HEK293 (cell line): ENCODE measurements around the gene HOXD11.

Experiments used
- CTCF ChIP-seq: fragments of 450-650 bp; formaldehyde crosslinking; IDR thresholded peaks from 2 replicates; pipeline ENCODE4 v1.5.1; 2016; ENCODE audit warnings: missing biosample characterization, missing genetic modification characterization
- KLF1 ChIP-seq: fragments of 450-650 bp; formaldehyde crosslinking; IDR thresholded peaks from 2 replicates; pipeline ENCODE4 v1.5.1; 2016; ENCODE audit warnings: missing biosample characterization, missing genetic modification characterization
- KLF7 ChIP-seq: fragments of 450-650 bp; formaldehyde crosslinking; IDR thresholded peaks from 2 replicates; pipeline ENCODE4 v1.5.1; 2016; ENCODE audit warnings: missing biosample characterization, missing genetic modification characterization, borderline replicate concordance
- SCRT2 ChIP-seq: fragments of 450-650 bp; formaldehyde crosslinking; IDR thresholded peaks from 2 replicates; pipeline ENCODE4 v1.5.1; 2016; ENCODE audit warnings: missing biosample characterization, missing genetic modification characterization
- SP7 ChIP-seq: fragments of 450-650 bp; formaldehyde crosslinking; IDR thresholded peaks from 2 replicates; pipeline ENCODE4 v1.5.1; 2016; ENCODE audit warnings: missing biosample characterization, missing genetic modification characterization
- ZBTB1 ChIP-seq: fragments of 450-650 bp; formaldehyde crosslinking; IDR thresholded peaks from 2 replicates; pipeline ENCODE4 v1.5.1; 2016; ENCODE audit warnings: missing biosample characterization, missing genetic modification characterization
- ZBTB21 ChIP-seq: fragments of 450-650 bp; formaldehyde crosslinking; IDR thresholded peaks from 2 replicates; pipeline ENCODE4 v1.5.1; 2017; ENCODE audit warnings: missing biosample characterization, missing genetic modification characterization
- ZBTB6 ChIP-seq: fragments of 450-650 bp; formaldehyde crosslinking; IDR thresholded peaks from 2 replicates; pipeline ENCODE4 v1.5.1; 2017; ENCODE audit warnings: missing biosample characterization, missing genetic modification characterization
- ZEB2 ChIP-seq: fragments of 450-650 bp; formaldehyde crosslinking; IDR thresholded peaks from 2 replicates; pipeline ENCODE4 v1.5.1; 2016; ENCODE audit warnings: missing biosample characterization, missing genetic modification characterization
- ZNF133 ChIP-seq: fragments of 450-650 bp; formaldehyde crosslinking; IDR thresholded peaks from 2 replicates; pipeline ENCODE4 v1.5.1; 2016; ENCODE audit warnings: missing biosample characterization, missing genetic modification characterization
- ZNF169 ChIP-seq: fragments of 450-650 bp; formaldehyde crosslinking; IDR thresholded peaks from 2 replicates; pipeline ENCODE4 v1.5.1; 2016; ENCODE audit warnings: missing biosample characterization, missing genetic modification characterization
- ZNF2 ChIP-seq: fragments of 450-650 bp; formaldehyde crosslinking; IDR thresholded peaks from 2 replicates; pipeline ENCODE4 v1.5.1; 2016; ENCODE audit warnings: missing biosample characterization, missing genetic modification characterization
- ZNF23 ChIP-seq: fragments of 450-650 bp; formaldehyde crosslinking; IDR thresholded peaks from 2 replicates; pipeline ENCODE4 v1.5.1; 2016; ENCODE audit warnings: missing biosample characterization, missing genetic modification characterization, borderline replicate concordance
- ZNF274 ChIP-seq, 2 experiments: fragments of 200-500 bp in 1 of 2; fragments of 450-650 bp in 1 of 2; sonication (Bioruptor generic) in 1 of 2; formaldehyde crosslinking in 1 of 2; IDR thresholded peaks; 2 replicates each; pipeline versions ENCODE4 v1.5.1 to v1.6.1; 2014 to 2016; ENCODE audit warnings: borderline replicate concordance in 1 of 2, inconsistent platforms in 1 of 2, low read length in 1 of 2, missing biosample characterization in 1 of 2, missing genetic modification characterization in 1 of 2
- ZNF341 ChIP-seq: fragments of 450-650 bp; formaldehyde crosslinking; IDR thresholded peaks from 2 replicates; pipeline ENCODE4; 2016; ENCODE audit warnings: low read depth, missing biosample characterization, missing genetic modification characterization
- ZNF398 ChIP-seq: fragments of 450-650 bp; formaldehyde crosslinking; IDR thresholded peaks from 2 replicates; pipeline ENCODE4 v1.5.1; 2017; ENCODE audit warnings: missing biosample characterization, missing genetic modification characterization
- ZNF423 ChIP-seq: fragments of 450-650 bp; formaldehyde crosslinking; IDR thresholded peaks from 2 replicates; pipeline ENCODE4 v1.5.1; 2016; ENCODE audit warnings: missing biosample characterization, missing genetic modification characterization
- ZNF426 ChIP-seq: fragments of 450-650 bp; formaldehyde crosslinking; IDR thresholded peaks from 2 replicates; pipeline ENCODE4 v1.5.1; 2017; ENCODE audit warnings: missing biosample characterization, missing genetic modification characterization, mild to moderate bottlenecking, inconsistent platforms, moderate library complexity
- ZNF501 ChIP-seq: fragments of 450-650 bp; formaldehyde crosslinking; IDR thresholded peaks from 2 replicates; pipeline ENCODE4 v1.5.1; 2016; ENCODE audit warnings: missing biosample characterization, missing genetic modification characterization
- ZNF521 ChIP-seq: fragments of 450-650 bp; formaldehyde crosslinking; IDR thresholded peaks from 2 replicates; pipeline ENCODE4 v1.5.1; 2017; ENCODE audit warnings: missing biosample characterization, mild to moderate bottlenecking, missing genetic modification characterization
- ZNF561 ChIP-seq: fragments of 450-650 bp; IDR thresholded peaks from 2 replicates; pipeline ENCODE4 v1.5.1; 2018; ENCODE audit warnings: missing biosample characterization, missing genetic modification characterization, borderline replicate concordance
- ZNF610 ChIP-seq: fragments of 450-650 bp; formaldehyde crosslinking; IDR thresholded peaks from 2 replicates; pipeline ENCODE4 v1.5.1; 2016; ENCODE audit warnings: missing biosample characterization, missing genetic modification characterization, borderline replicate concordance
- ZNF704 ChIP-seq: fragments of 450-650 bp; formaldehyde crosslinking; IDR thresholded peaks from 2 replicates; pipeline ENCODE4 v1.5.1; 2016; ENCODE audit warnings: missing biosample characterization, missing genetic modification characterization
- ZNF768 ChIP-seq: fragments of 450-650 bp; formaldehyde crosslinking; IDR thresholded peaks from 2 replicates; pipeline ENCODE4 v1.5.1; 2018; ENCODE audit warnings: missing biosample characterization, mild to moderate bottlenecking, missing genetic modification characterization
- ZSCAN18 ChIP-seq: fragments of 450-650 bp; formaldehyde crosslinking; IDR thresholded peaks from 2 replicates; pipeline ENCODE4 v1.5.1; 2016; ENCODE audit warnings: missing biosample characterization, missing genetic modification characterization
- ZSCAN4 ChIP-seq: fragments of 450-650 bp; formaldehyde crosslinking; IDR thresholded peaks from 2 replicates; pipeline ENCODE4 v1.5.1; 2017; ENCODE audit warnings: missing biosample characterization, missing genetic modification characterization

HOXD11 gene

GRCh38 chr2:176128982-176129796, 22.1 kb downstream of the HOXD11 start, which contains the start of gene HOXD8 (continued):
- TF ChIP-seq ZNF398 (tag by site-specific recombination) (peak; percentile 75), SCRT2 (tag by site-specific recombination) (no peak), ZNF521 (tag by site-specific recombination) (no peak), ZNF341 (tag by site-specific recombination) (peak; percentile 94), ZNF2 (tag by site-specific recombination) (peak; percentile 74; the same call in 1 of the 2 replicates), ZNF610 (tag by site-specific recombination) (peak; percentile 51; the same call in 1 of the 2 replicates), ZBTB1 (tag by site-specific recombination) (no peak), KLF7 (peak; percentile 79), ZNF426 (tag by site-specific recombination) (no peak), ZNF423 (tag by site-specific recombination) (0 out of 2 replicates have a peak, but pooled peaks have one; percentile 14), ZBTB6 (tag by site-specific recombination) (no peak), ZBTB21 (0 out of 2 replicates have a peak, but pooled peaks have one; percentile 36), ZSCAN18 (tag by site-specific recombination) (no peak), ZNF704 (tag by site-specific recombination) (no peak), SP7 (tag by site-specific recombination) (peak; percentile 80), ZSCAN4 (tag by site-specific recombination) (peak; percentile 56; the same call in 1 of the 2 replicates), ZNF23 (tag by site-specific recombination) (no peak), CTCF (tag by site-specific recombination) (peak; percentile 75), ZNF169 (tag by site-specific recombination) (no peak), ZNF768 (tag by site-specific recombination) (0 out of 2 replicates have a peak, but pooled peaks have one; percentile 14), ZNF274 (IDR thresholded peaks at IDR 0.05; ENCODE audit: low read length) (no peak), ZNF274 (tag by site-specific recombination; IDR thresholded peaks at IDR 0.05; ENCODE audit: borderline replicate concordance) (no peak), ZNF501 (tag by site-specific recombination) (peak; percentile 68; the same call in 1 of the 2 replicates), ZNF561 (tag by site-specific recombination) (peak; percentile 79; the same call in 1 of the 2 replicates), ZNF133 (no peak), ZEB2 (tag by site-specific recombination) (peak; percentile 94), KLF1 (peak; percentile 67)
